Omental fat pad (tissue), 4 donors: ENCODE results near the gene TAS2R41. TPM values are rescaled to one million over a fixed set of nuclear protein-coding genes. Genes with fewer than 3 reads are reported as not detected.

Experiments
- ATAC-seq: fragments of 150-250 bp; one replicate; pipeline ENCODE4 v1.9.1; 2016; ENCODE audit warnings: mild to moderate bottlenecking, moderate library complexity; ENCODE audit not compliant: low FRiP score
- DNase-seq: peaks from one replicate; pipeline ENCODE4 v3.0.0-alpha.2; 2019; ENCODE audit warnings: low spot score
- total RNA-seq, 4 donors: library from RNA; depleted of rRNA; stranded (reverse); fragments of >200 nt; gene quantifications; one replicate each; pipeline ENCODE4 v1.1.0, GENCODE V29; 2016
- TF ChIP-seq, protein P1 (sequence below), 3 donors: fragments of 450-650 bp; IDR thresholded peaks; one replicate each; pipeline ENCODE4 v1.5.1; 2016 to 2017; ENCODE audit warnings: antibody characterized with exemption in 3 of 3, mild to moderate bottlenecking in 3 of 3, moderate library complexity in 2 of 3

TAS2R41 gene
- total RNA-seq, 4 donors from 2014 or later, result not detected

DNA sequence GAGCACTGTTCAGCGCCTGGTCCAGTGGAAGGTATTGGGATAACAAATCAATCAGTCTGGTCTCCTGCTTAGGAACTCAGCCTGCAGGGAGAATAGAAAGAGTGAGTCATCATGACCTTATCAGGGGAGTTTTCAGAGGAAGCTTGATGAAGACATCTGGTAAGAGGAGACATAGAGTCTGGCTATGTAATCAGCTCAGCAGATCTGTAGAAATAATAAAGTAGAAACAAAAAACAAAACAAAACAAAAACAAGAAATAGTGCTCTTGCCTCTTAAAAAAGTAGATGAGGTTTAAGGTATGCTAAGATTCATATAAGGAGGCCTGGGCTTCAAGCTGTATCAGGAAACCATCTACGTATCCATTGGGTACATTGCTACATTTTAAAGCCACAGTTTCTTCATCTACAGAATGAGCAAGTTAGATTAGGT is 14.4 kb downstream of the TAS2R41 start:
- DNase-seq (no peak), ATAC-seq (no peak)
- TF ChIP-seq, protein P1, sequence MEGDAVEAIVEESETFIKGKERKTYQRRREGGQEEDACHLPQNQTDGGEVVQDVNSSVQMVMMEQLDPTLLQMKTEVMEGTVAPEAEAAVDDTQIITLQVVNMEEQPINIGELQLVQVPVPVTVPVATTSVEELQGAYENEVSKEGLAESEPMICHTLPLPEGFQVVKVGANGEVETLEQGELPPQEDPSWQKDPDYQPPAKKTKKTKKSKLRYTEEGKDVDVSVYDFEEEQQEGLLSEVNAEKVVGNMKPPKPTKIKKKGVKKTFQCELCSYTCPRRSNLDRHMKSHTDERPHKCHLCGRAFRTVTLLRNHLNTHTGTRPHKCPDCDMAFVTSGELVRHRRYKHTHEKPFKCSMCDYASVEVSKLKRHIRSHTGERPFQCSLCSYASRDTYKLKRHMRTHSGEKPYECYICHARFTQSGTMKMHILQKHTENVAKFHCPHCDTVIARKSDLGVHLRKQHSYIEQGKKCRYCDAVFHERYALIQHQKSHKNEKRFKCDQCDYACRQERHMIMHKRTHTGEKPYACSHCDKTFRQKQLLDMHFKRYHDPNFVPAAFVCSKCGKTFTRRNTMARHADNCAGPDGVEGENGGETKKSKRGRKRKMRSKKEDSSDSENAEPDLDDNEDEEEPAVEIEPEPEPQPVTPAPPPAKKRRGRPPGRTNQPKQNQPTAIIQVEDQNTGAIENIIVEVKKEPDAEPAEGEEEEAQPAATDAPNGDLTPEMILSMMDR (IDR thresholded peaks at IDR 0.05), result no peak

DNA sequence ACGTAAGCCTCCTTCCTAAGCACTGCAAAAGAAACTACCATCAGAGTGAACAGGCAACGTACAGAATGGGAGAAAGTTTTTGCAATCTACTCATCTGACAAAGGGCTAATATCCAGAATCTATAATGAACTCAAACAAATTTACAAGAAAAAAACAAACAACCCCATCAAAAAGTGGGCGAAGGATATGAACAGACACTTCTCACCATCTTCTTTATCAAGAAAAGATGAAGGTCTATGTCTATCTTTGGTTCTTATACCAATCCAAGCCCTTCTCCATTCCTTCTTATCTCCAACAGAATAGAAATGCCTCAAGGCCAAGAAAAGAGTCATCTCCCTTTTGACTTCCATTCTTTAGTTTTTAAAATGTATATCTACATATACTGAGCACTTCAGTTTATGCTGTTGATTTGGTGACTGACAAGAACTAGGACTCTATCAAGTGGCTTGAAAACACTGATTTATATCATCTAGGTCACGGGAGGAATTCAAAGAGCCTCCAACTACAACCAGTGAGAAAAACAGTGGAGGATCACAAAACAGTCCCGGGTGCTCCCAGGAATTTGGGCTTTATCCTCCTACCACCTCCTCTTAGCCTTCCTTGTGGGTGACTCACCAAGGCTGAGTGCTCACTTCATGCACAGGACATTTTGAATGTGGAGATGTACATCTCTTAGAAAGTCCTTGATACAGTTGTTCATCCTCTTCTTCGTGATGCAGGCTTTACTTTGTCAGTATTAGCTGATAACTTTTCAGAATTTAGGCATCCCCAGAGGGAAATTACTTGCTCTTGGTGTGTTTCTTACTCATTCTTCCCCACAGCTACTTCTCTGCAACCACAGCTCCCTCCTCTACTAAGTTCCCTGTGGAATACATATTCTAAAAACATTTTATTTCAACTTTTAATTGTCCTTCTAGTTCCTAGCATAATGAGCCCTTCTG is 15.4 kb downstream of the TAS2R41 start:
- ATAC-seq, result no peak
- DNase-seq, result no peak

DNA sequence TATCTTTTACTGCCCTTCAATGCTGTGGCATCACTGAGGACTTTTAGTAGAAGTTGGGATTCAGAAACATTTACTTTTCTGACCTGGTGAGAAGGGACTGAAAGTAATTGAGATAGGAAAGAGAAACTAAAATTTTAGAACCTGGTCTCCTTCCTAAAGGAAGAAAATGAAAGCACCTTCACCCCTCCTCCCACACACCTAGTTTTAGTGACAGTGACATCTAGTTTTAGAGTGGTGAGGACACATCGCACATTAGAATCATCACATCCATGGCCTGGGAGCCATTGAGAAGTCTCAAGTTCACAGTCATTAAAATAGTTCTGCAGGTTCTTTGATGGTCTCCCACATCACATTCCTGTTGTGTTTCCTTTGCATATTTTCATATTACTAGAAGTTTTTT is 16.1 kb downstream of the TAS2R41 start:
- ATAC-seq (no peak), DNase-seq (no peak)
- TF ChIP-seq, protein P1 (IDR thresholded peaks at IDR 0.05), result no peak

More for the DNA sequence above, 15.4 kb downstream of the TAS2R41 start:
- TF ChIP-seq, protein P1 (IDR thresholded peaks at IDR 0.05), result no peak

DNA sequence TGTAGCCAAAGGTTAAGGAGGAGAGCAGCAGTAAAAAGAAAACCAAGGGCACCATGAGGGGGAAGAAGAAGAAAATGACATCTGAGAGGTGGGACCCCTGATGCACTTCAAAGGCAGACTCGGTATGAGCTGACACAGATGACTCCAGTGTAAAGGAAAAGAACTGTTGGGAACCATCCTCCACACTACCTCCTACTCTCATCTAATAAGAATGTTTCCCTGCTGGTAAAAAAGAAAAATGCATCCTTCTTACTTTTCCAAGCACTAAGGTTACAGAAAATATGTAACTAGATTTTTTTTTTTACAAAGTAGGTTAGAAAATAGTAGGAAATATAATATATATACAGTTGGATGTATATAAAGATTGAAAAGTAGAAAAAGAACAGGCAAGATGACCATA is 16.9 kb downstream of the TAS2R41 start:
- ATAC-seq (no peak), DNase-seq (no peak)
- TF ChIP-seq, protein P1 (IDR thresholded peaks at IDR 0.05), result no peak

DNA sequence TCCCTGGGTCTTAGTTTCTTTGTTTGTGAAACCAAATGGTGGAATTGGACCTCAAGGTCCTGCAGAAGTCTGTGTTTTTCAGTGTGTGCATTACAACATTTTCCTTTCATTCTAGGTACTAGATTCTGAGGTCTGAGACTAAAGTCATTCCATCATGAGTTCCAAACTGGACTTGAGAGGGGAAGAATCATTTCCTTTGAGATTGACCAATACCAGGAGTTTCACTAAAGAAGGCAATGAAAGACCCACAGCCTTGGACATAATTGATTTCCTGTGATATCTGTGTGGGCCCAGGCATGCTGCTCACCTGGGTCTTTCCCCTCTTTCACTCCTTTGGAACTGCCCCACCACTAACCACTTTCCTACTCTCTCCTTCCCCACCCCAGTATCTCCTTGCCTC is 18.2 kb downstream of the TAS2R41 start:
- DNase-seq (no peak), ATAC-seq (no peak)
- TF ChIP-seq, protein P1 (IDR thresholded peaks at IDR 0.05), result no peak

DNA sequence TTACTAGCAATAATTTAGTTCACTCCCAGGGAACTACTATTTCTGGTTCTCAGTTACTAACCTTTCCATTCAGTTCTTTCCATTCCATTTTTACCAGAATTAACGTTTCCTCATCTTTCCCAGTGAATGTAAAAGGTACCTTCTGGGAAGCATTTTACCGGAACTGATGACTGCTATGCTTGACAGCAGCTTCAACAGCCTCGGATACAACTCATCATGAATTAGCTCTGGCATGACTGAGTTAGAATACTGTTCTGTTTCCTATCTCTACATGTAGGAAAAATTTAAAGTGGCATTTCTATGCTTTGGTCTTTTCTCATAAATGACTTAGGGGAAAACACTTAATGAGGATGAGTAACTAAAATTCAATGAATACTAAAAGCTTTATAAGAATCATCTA is 18.6 kb downstream of the TAS2R41 start:
- ATAC-seq, result no peak
- TF ChIP-seq, protein P1 (IDR thresholded peaks at IDR 0.05), result no peak

More for the DNA sequence above, 18.6 kb downstream of the TAS2R41 start:
- no peak for DNase-seq
